Choroid plexus epithelial cell (primary cell): ENCODE results near the gene SPSB2.

Source experiments
- DNase-seq: peaks from one replicate; pipeline ENCODE4 v3.0.0-alpha.2; 2010; ENCODE audit warnings: low read depth
- H3K4me3 ChIP-seq: 2 replicates; pipeline ENCODE4 v1.5.1; 2011; ENCODE audit warnings: low read depth, mild to moderate bottlenecking, control low read depth, low read length, moderate library complexity
- TF ChIP-seq, protein P1 (sequence below): conservative IDR thresholded peaks from 2 replicates; pipeline ENCODE4 v1.5.1; 2011; ENCODE audit warnings: low read depth, mild to moderate bottlenecking, control low read depth, inconsistent platforms, low read length, moderate library complexity

The SPSB2 gene

DNA sequence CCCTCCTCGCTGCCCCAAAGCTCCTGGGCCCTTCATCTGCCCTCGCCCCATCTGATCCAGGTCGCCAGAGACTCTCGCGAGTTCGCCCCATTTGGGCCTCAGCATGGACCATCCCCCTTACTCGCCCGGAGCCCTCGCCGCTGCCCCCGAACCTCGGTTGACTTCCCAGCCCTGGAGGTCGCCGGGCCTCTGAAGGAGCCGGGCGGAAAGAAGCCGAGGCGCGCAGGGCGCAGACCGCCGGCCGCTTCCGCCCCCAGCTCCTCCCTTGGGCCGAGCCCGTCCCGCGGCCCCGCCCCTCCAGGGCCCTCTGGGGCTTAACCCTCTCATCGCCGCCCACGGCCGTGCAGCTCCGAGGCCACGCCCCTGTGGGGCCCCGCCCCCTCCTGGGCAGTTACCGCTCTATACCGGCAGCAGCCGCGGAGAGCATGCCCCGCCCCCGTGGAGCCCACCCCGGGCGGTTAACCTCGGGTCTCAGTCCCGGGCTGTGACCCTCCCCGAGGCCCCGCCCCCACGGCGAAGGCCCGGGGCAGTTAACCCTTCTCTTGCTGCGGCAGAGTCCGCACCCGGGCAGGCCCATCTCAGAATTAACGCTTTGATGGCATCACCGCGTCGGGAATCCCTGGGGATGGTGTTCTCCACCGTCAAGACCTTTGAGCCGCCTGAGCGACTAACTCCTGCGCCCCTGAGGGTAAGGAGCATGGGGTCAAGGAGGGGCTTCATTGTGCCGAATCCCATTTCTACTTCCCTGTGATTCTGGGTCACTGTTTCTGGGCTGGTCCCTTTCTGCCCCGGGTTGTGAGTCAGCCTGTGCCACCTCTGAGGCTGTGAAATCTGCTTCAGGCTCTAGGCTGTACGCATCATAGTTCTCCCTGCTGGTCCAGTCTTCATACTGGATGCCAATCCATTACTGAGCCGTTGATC is at the start of gene SPSB2:
SPSB2 (minus strand) TSS at position 210 of the 921 bp plus-strand sequence. CDS start 402 bp downstream, outside the sequence.
- DNase-seq = peak; percentile 96
- TF ChIP-seq, protein P1, sequence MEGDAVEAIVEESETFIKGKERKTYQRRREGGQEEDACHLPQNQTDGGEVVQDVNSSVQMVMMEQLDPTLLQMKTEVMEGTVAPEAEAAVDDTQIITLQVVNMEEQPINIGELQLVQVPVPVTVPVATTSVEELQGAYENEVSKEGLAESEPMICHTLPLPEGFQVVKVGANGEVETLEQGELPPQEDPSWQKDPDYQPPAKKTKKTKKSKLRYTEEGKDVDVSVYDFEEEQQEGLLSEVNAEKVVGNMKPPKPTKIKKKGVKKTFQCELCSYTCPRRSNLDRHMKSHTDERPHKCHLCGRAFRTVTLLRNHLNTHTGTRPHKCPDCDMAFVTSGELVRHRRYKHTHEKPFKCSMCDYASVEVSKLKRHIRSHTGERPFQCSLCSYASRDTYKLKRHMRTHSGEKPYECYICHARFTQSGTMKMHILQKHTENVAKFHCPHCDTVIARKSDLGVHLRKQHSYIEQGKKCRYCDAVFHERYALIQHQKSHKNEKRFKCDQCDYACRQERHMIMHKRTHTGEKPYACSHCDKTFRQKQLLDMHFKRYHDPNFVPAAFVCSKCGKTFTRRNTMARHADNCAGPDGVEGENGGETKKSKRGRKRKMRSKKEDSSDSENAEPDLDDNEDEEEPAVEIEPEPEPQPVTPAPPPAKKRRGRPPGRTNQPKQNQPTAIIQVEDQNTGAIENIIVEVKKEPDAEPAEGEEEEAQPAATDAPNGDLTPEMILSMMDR = no peak
- H3K4me3 ChIP-seq = peak within 1 kb of the TSS; percentile 81

DNA sequence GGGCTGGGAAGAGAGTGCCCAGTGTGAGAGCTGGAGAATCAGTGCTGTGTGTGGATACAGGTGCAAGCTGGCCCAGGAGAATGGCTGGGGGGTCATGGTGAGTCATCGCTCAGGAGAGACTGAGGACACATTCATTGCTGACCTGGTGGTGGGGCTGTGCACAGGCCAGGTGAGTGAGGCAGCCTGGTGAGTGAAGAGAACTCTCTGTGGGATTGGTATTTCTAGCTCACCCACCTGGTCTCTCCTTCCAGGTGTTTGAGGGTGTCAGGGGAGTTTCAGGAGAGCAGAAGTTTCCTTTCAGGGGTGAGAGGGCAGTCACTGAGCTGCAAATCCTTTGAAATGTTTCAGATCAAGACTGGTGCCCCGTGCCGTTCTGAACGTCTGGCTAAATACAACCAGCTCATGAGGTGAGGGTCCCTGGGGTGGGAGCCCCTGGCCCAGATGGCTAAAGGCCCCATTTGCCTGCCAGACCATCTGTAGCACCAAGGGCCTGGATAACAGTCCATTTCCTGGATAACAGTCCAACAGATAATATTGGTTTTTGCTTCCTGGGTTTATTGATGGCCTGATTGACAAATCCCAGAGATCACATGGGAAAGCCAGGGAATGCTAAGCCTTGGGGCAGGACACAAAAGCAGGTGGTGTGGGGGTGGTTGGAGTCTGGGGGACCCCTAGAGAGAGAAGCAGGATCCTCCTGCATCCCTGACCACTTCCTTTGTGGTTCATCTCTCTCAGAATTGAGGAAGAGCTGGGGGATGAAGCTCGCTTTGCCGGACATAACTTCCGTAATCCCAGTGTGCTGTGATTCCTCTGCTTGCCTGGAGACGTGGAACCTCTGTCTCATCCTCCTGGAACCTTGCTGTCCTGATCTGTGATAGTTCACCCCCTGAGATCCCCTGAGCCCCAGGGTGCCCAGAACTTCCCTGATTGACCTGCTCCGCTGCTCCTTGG is 49.2 kb upstream of the SPSB2 start:
- DNase-seq = no peak
- H3K4me3 ChIP-seq = no peak overlapping the region
- TF ChIP-seq, protein P1 = no peak

DNA sequence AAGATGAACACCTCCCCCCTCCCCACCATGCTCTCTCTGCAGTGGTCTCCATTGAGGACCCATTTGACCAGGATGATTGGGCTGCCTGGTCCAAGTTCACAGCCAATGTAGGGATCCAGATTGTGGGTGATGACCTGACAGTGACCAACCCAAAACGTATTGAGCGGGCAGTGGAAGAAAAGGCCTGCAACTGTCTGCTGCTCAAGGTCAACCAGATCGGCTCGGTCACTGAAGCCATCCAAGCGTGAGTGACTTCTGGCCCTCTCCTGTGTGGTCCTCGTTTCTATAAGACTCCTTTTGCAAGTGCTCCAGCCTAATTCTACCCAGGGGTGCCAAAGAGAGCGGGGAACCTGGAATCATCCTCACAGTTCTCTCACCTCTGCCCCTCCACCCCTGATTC is 48.4 kb upstream of the SPSB2 start:
- TF ChIP-seq, protein P1 = no peak
- H3K4me3 ChIP-seq = no peak overlapping the region
- DNase-seq = no peak

GRCh38 chr12:6919588-6919987 is 46.5 kb upstream of the SPSB2 start:
- TF ChIP-seq, protein P1 = peak; percentile 9
- no peak overlapping the region for H3K4me3 ChIP-seq
- DNase-seq = no peak

DNA sequence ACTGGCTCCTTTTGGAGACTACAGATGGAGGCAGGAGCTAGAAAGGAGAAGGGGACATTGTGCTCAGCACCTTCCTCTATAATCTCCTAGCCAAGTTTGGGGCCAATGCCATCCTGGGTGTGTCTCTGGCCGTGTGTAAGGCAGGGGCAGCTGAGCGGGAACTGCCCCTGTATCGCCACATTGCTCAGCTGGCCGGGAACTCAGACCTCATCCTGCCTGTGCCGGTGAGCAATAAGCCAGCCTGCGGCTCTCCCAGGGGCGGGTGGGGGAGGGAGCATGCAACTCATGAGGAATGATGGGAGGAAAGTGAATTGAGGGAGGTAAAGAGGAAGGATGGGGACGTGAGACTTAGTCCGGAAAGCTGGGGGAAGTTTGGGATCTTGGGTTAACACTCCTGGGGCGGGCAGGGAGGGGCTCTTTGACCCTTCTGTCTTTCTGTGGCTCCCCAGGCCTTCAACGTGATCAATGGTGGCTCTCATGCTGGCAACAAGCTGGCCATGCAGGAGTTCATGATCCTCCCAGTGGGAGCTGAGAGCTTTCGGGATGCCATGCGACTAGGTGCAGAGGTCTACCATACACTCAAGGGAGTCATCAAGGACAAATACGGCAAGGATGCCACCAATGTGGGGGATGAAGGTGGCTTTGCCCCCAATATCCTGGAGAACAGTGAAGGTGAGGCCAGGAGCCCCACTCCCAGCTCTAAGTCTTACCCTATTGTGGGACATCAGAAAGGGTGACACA is 44.6 kb upstream of the SPSB2 start:
- TF ChIP-seq, protein P1 = no peak
- no peak for DNase-seq
- no peak overlapping the region for H3K4me3 ChIP-seq

GRCh38 chr12:6916426-6917200 is 43.5 kb upstream of the SPSB2 start:
- no peak for DNase-seq
- no peak overlapping the region for H3K4me3 ChIP-seq
- TF ChIP-seq, protein P1 = no peak
